Mucosa of rectum (tissue), 2 donors: ENCODE results near the gene GLIPR2.
"Not testable (repeated sequence)": the region's sequence is repeated elsewhere in the genome, so short reads cannot be mapped to it uniquely, and the experiment has no call there.

ENCODE experiments used
- H3K27ac ChIP-seq, 2 donors: one replicate each; pipeline ENCODE4 v1.7.0; 2013; ENCODE audit warnings: inconsistent platforms in 2 of 2, low read depth in 2 of 2, low read length in 2 of 2
- H3K27me3 ChIP-seq, 2 donors: one replicate each; pipeline ENCODE4 v1.7.0; 2013; ENCODE audit warnings: low read length in 2 of 2; ENCODE audit not compliant: control insufficient read depth in 2 of 2, insufficient read depth in 2 of 2
- H3K36me3 ChIP-seq, 2 donors: one replicate each; pipeline ENCODE4 v1.7.0; 2013; ENCODE audit warnings: low read length in 2 of 2; ENCODE audit not compliant: control insufficient read depth in 2 of 2, insufficient read depth in 2 of 2
- H3K4me1 ChIP-seq, 2 donors: one replicate each; pipeline ENCODE4 v1.7.0; 2013; ENCODE audit warnings: low read length in 2 of 2, mild to moderate bottlenecking in 1 of 2; ENCODE audit not compliant: control insufficient read depth in 2 of 2, insufficient read depth in 2 of 2
- H3K4me3 ChIP-seq, 2 donors: one replicate each; pipeline ENCODE4 v1.7.0; 2013; ENCODE audit warnings: low read length in 2 of 2
- H3K9ac ChIP-seq, 2 donors: one replicate each; pipeline ENCODE4 v1.7.0; 2013; ENCODE audit warnings: low read length in 2 of 2, low read depth in 1 of 2, mild to moderate bottlenecking in 1 of 2
- H3K9me3 ChIP-seq, 2 donors: one replicate each; pipeline ENCODE4 v1.7.0; 2013; ENCODE audit warnings: low read length in 2 of 2; ENCODE audit not compliant: control insufficient read depth in 2 of 2
- donor health status: healthy.
- donor health status: Normal muscosa, but diverticular disease.

Gene GLIPR2

DNA sequence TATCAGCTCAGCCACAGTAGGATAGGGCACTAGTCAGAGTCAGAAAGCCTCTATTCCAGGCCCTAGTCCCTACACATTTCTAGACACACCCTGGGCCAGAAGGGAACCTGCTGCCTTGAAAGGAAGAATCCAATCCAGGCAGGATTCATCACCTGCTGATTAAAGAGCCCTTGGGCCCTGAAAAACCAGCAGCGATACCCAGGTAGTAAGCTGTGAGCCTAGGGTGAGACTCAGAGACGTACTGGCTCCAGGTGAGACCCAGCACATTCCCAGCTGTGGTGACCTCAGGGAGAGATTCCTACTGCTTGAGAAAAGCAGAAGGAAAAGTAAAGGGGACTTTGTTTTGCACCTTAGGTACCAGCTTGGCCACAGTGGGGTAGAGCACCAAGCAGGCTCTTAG, 37.3 kb downstream of the GLIPR2 start:
- Histone ChIP-seq H3K36me3 (no peaks in the 10 kb centered on the region), H3K4me3 (no peak overlapping the region), H3K9me3 (no peaks in the 10 kb centered on the region), H3K4me1 (no peaks in the 10 kb centered on the region), H3K27me3 (no peaks in the 10 kb centered on the region), H3K27ac (no peak overlapping the region), H3K9ac (no peak overlapping the region)

DNA sequence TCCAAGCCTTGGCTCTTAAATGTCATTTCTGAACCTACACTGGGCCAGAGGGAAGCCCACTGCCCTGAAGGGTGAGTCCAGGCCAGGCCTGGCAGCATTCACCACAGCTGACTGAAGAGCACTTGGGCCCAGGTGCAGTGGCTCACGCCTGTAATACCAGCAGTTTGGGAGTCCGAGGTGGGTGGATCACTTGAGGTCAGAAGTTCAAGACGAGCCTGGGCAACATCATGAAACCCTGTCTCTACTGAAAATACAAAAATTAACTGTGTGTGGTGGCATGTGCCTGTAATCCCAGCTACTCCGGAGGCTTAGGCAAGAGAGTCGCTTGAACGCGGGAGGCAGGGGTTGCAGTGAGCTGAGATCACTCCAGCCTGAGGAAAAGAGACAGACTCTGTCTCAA, 37.7 kb downstream of the GLIPR2 start:
- H3K9ac ChIP-seq, result no peak overlapping the region
- H3K36me3 ChIP-seq, result no peaks in the 10 kb centered on the region
- H3K4me3 ChIP-seq, result no peak overlapping the region
- H3K27me3 ChIP-seq, result no peaks in the 10 kb centered on the region
- no peaks in the 10 kb centered on the region for H3K4me1 ChIP-seq
- no peak overlapping the region for H3K27ac ChIP-seq
- H3K9me3 ChIP-seq, result no peaks in the 10 kb centered on the region

DNA sequence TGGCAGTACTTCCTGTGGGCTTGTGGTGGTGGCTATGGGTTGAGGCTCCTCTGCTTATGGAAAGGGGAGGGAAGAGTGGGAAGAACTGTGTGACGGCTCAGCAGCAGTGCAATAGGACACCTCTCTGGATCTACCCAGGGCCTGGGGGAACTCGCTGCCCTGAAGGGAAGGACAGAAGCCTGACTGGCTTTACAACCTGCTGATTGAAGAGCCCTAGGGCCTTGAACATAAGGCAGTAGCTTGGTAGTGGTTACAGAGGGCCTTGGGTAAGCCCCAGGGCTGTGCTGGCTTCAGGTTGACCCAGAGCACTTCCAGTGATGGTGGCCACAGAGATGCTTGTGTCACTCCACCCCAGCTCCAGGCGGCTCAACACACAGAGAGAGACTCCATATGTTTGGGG, 38.2 kb downstream of the GLIPR2 start:
- Histone ChIP-seq H3K9me3 (no peaks in the 10 kb centered on the region), H3K27ac (no peak overlapping the region), H3K4me1 (no peaks in the 10 kb centered on the region), H3K27me3 (no peaks in the 10 kb centered on the region), H3K4me3 (no peak overlapping the region), H3K9ac (no peak overlapping the region), H3K36me3 (no peaks in the 10 kb centered on the region)

DNA sequence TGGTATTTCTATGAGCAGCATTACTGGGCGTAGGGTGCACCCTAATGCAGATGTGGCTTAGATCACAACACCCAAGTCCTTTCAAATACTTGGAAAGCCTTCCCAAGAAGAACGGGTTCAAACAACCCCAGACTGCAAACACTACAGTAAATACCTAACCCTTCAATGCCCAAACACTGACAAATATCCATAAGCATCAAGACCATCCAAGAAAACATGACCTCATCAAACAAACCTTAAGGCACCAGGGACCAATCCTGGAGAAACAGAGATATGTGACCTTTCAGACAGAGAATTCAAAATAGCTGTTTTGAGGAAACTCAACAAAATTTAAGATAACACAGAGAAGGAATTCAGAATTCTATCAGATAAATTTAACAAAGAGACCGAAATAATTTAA, 38.7 kb downstream of the GLIPR2 start:
- H3K27ac ChIP-seq, H3K27me3 ChIP-seq, H3K9ac ChIP-seq, H3K4me3 ChIP-seq, H3K4me1 ChIP-seq, H3K36me3 ChIP-seq, H3K9me3 ChIP-seq: not testable (repeated sequence)

DNA sequence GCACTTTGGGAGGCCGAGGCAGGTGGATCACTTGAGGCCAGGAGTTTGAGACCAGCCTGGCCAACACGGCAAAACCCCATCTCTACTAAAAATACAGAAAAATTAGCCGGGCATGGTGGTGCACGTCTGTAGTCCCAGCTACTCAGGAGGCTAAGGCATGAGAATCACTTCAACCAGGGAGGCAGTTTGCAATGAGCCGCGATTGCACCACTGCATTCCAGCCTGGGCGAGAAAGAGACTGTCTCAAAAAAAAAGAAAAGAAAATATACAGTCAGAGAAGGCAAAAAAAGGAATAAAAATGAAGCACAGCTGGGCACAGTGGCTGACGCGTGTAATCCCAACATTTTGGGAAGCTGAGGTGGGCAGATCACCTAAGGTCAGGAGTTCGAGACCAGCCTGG, 40.0 kb downstream of the GLIPR2 start:
- not testable (repeated sequence) for H3K4me3 ChIP-seq, H3K27ac ChIP-seq, H3K9me3 ChIP-seq, H3K9ac ChIP-seq, H3K36me3 ChIP-seq, H3K4me1 ChIP-seq, H3K27me3 ChIP-seq

DNA sequence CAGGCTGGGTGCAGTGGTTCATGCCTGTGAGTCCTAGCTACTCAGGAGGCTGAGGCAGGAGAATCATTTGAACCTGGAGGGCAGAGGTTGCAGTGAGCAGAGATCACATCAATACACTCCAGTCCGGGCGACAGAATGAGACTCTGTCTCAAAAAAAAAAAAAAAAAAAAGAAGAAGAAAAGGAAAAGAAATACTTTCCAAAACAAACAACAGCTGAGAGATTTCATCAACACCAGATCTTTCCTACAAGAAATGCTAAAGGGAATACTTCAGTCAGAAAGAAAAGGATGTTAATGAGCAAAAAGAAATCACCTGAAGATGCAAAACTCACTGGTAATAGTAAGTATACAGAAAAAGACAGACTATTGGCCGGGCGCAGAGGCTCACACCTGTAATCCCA, 41.0 kb downstream of the GLIPR2 start:
- no peak overlapping the region for H3K9ac ChIP-seq

DNA sequence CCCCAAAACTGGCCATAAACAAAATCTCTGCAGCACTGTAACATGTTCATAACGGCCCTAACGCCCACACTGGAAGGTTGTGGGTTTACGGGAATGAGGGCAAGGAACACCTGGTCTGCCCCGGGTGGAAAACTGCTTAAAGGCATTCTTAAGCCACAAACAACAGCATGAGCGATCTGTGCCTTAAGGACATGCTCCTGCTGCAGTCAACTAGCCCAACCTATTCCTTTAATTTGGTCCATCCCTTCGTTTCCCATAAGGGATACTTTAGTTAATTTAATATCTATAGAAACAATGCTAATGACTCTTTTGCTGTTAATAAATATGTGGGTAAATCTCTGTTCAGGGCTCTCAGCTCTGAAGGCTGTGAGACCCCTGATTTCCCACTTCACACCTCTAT, 43.7 kb downstream of the GLIPR2 start:
- not testable (repeated sequence) for H3K36me3 ChIP-seq, H3K4me3 ChIP-seq, H3K4me1 ChIP-seq, H3K27me3 ChIP-seq, H3K9ac ChIP-seq, H3K9me3 ChIP-seq, H3K27ac ChIP-seq

More for the DNA sequence above, 41.0 kb downstream of the GLIPR2 start:
- H3K9me3 ChIP-seq, result no peaks in the 10 kb centered on the region
- no peaks in the 10 kb centered on the region for H3K36me3 ChIP-seq
- no peaks in the 10 kb centered on the region for H3K4me1 ChIP-seq
- no peaks in the 10 kb centered on the region for H3K27me3 ChIP-seq
- H3K4me3 ChIP-seq, result no peak overlapping the region
- H3K27ac ChIP-seq, result no peak overlapping the region

DNA sequence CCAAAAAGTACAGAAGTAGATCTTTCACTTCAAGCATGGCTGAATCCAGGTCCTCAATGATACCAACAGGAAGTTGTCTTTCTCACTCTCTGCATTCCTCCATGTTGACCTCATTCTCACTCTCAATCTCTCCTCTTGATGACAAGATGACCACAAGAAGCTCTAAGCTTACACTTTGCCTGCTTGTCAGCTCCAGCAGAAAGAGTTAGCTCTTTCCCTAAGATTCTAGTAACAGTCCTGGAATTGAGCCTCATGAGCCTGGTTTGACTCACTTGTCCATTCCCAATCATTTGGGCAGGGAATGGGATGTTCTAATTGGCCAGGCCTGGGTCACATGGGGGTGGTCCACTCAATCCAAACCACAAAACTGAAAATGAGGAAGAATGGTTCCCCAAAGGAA, 50.9 kb downstream of the GLIPR2 start:
- H3K27me3 ChIP-seq, result no peaks in the 10 kb centered on the region
- no peak overlapping the region for H3K9ac ChIP-seq
- peaks cover 7 to 12% of the 10 kb centered on the region in 2 donors for H3K4me1 ChIP-seq
- H3K4me3 ChIP-seq, result no peak overlapping the region
- H3K9me3 ChIP-seq, result no peaks in the 10 kb centered on the region
- H3K36me3 ChIP-seq, result no peaks in the 10 kb centered on the region
- H3K27ac ChIP-seq, result no peak overlapping the region

DNA sequence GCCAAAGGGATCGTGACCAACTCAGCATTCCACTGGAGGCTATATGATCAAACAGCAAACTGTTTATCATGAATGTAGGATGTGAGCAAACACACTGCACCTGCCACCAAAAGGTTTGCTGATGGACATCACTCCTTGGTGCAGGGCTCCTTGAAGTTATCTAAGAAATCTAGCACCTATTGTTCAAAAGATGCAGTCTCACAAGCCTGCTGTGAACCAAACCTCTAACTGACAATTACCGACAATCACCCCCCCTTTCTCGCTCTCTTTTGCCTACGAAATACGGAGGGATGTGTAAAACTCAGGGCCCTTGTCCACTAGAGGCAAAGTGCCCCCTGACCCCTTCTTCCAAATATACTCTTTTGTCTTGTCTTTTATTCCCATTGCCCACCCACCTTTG, 51.7 kb downstream of the GLIPR2 start:
- Histone ChIP-seq H3K36me3 (no peaks in the 10 kb centered on the region), H3K27me3 (no peaks in the 10 kb centered on the region), H3K9me3 (no peaks in the 10 kb centered on the region)

DNA sequence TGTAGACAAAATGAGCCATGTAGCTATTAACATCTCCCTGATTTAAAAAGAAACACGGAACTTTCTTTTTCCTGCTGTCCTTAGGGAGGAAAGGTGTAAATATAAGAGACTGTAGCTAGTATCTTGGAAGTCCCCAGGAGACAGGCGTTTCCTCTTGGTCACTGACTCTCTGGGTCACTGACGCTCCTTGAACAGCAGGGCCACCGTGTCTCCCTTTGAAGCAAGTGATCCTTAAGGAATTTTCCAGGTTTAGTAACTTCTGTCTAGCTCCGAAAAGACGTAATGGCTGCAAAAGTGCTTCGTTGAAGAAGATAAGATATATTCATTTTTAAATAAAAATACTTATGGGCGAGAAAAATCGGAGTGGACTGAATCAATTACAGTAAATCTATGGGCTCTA, 53.4 kb downstream of the GLIPR2 start:
- H3K36me3 ChIP-seq, result peaks cover 0 to 6% of the 10 kb centered on the region in 2 donors
- no peaks in the 10 kb centered on the region for H3K9me3 ChIP-seq
- H3K4me3 ChIP-seq, result peak overlapping the region; percentile 96 to 97
- H3K27me3 ChIP-seq, result no peaks in the 10 kb centered on the region
- H3K4me1 ChIP-seq, result peaks cover 17 to 22% of the 10 kb centered on the region in 2 donors
- peak overlapping the region; percentile 91 to 95 for H3K27ac ChIP-seq
- H3K9ac ChIP-seq, result peak overlapping the region; percentile 94

More for the DNA sequence above, 51.7 kb downstream of the GLIPR2 start:
- H3K27ac ChIP-seq, result no peak overlapping the region
- no peak overlapping the region for H3K4me3 ChIP-seq
- H3K9ac ChIP-seq, result no peak overlapping the region
- H3K4me1 ChIP-seq, result peaks cover 15 to 17% of the 10 kb centered on the region in 2 donors
